HEK293T (cell line): ENCODE data around the gene UTP20.

Experiments used
- BHLHE40 ChIP-seq: fragments of 450-650 bp; IDR thresholded peaks from 2 replicates; pipeline ENCODE4 v1.6.1; 2016; ENCODE audit warnings: mild to moderate bottlenecking, moderate library complexity, borderline replicate concordance
- CTBP1 ChIP-seq: fragments of 450-650 bp; IDR thresholded peaks from 2 replicates; pipeline ENCODE4 v1.6.1; 2016; ENCODE audit warnings: borderline replicate concordance
- FOXM1 ChIP-seq: fragments of 450-650 bp; IDR thresholded peaks from 2 replicates; pipeline ENCODE4 v1.6.1; 2017; ENCODE audit warnings: mild to moderate bottlenecking, borderline replicate concordance
- SP1 ChIP-seq: fragments of 450-650 bp; IDR thresholded peaks from 2 replicates; pipeline ENCODE4 v1.6.1; 2017
- SUZ12 ChIP-seq: fragments of 450-650 bp; IDR thresholded peaks from 2 replicates; pipeline ENCODE4 v1.6.1; 2016; ENCODE audit warnings: mild to moderate bottlenecking
- TARDBP ChIP-seq: fragments of 450-650 bp; IDR thresholded peaks from 2 replicates; pipeline ENCODE4 v1.6.1; 2016

- no peak for TF ChIP-seq SP1
- TF ChIP-seq SUZ12 = no peak
- no peak for TF ChIP-seq TARDBP
- TF ChIP-seq CTBP1 = no peak
- no peak for TF ChIP-seq FOXM1
- no peak for TF ChIP-seq BHLHE40
These were observed 2.5 kb upstream of the UTP20 start for GRCh38 chr12:101277443-101277842.
